GM12873 (cell line): ENCODE data around the gene KIF7.

ENCODE experiments used
- CTCF ChIP-seq: IDR thresholded peaks from 2 replicates; pipeline ENCODE4 v1.5.1; 2012; ENCODE audit warnings: low read depth, mild to moderate bottlenecking, moderate library complexity, low read length, control low read depth; ENCODE audit not compliant: insufficient read depth; ENCODE audit errors: missing control alignments

The KIF7 gene

GRCh38 chr15:89631902-89632264, 23.4 kb downstream of the KIF7 start:
- TF ChIP-seq CTCF: no peak

- TF ChIP-seq CTCF: no peak
Measured at GRCh38 chr15:89630974-89631901, 24.0 kb downstream of the KIF7 start.

- TF ChIP-seq CTCF: no peak
Measured at GRCh38 chr15:89630260-89630659, 25.0 kb downstream of the KIF7 start.

DNA sequence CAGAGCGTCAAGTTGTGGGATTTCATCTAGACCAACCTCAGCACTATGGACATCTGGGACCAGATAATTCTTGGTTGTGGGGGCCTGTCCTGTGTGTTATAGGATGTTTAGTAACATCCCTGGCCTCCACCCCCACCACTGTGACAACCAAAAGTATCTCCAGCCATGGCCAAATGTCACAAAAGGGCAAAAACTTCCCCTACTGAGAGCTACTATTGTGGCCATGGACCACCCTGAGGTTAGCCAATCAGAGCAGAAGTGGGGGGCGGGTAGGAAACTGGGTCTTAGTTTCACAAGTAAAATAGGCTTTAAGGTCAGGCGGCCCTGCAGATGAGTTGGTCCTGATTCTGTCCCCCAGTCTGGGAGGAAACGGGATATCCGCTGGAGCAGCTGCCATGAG, 25.4 kb downstream of the KIF7 start:
- TF ChIP-seq CTCF: no peak

- TF ChIP-seq CTCF: no peak
Measured at GRCh38 chr15:89628806-89629715, 26.2 kb downstream of the KIF7 start.

DNA sequence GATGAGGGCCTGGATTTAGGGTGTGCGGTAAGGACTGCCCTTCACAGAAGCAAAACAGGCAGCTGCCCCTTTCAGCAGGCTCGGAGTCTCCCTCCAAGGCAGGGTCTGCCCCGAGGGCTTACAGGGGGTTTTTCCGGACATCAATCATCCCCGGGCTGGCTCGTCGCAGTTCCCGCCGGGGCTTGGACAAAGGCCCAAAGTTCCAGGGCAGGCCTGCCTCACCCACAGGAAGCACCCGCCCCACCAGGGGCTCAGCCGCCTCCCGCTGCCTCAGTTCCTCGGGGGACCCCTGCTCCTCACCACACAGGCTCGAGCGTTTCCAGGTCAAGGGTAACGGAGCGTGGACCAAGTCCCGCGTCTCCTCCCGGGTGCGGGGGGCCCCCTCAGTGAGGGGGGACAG, 27.0 kb downstream of the KIF7 start:
- TF ChIP-seq CTCF: no peak
